Jurkat, Clone E6-1 (cell line): ENCODE measurements around the gene CAMK1D.
"Not testable (repeated sequence)": the region's sequence is repeated elsewhere in the genome, so short reads cannot be mapped to it uniquely, and the experiment has no call there.

Source experiments
- DNase-seq: peaks from one replicate; pipeline ENCODE4 v3.0.0-alpha.2; 2011; ENCODE audit warnings: low read depth, low spot score
- H3K4me3 ChIP-seq: 2 replicates; pipeline ENCODE4 v1.5.1; 2011; ENCODE audit warnings: mild to moderate bottlenecking, low read length, control low read depth, moderate library complexity

CAMK1D gene

GRCh38 chr10:12709000-12709401 lies 359.7 kb downstream of the CAMK1D start:
- no peak overlapping the region for H3K4me3 ChIP-seq
- DNase-seq = no peak

DNA sequence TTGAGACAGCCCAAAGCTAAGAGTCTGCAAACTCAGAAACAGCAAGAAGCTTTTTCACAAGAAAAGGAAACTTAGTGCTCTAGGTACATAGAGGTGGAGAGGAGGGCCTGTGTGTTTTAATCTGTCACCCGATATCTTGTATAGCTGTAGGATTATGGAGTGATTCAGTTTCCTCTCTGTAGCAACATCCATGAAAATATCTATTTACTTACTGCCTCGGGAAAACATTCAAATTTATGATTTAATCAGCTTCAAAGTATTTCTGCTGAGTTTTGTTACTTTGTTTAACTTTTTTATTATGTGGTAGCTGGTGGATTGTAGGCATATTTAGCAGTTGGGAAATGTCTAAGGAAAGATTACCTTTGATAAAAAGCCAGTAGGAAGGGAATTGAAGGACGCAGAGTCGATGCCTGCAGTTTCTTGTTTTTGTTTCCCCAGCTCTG lies 360.2 kb downstream of the CAMK1D start:
- no peak for DNase-seq
- H3K4me3 ChIP-seq = no peak overlapping the region

DNA sequence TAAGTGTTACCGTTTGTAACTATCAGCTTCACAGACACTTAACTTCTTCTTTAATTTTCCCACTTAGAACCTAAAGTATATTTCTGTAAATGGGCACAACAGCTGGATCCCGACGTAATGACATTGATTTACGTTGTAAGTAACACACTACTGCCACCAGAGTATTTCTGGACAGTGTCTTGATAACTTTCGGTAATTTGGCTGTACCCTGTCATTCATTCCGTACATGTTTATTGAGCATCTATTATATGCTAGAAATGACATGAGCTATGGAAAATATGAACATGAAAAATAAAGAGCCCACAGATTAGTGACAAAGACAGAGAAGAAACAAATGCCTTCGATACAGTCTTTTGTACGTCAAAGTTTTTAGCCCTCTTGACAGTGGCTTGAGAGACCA lies 360.8 kb downstream of the CAMK1D start:
- DNase-seq = no peak
- no peak overlapping the region for H3K4me3 ChIP-seq

DNA sequence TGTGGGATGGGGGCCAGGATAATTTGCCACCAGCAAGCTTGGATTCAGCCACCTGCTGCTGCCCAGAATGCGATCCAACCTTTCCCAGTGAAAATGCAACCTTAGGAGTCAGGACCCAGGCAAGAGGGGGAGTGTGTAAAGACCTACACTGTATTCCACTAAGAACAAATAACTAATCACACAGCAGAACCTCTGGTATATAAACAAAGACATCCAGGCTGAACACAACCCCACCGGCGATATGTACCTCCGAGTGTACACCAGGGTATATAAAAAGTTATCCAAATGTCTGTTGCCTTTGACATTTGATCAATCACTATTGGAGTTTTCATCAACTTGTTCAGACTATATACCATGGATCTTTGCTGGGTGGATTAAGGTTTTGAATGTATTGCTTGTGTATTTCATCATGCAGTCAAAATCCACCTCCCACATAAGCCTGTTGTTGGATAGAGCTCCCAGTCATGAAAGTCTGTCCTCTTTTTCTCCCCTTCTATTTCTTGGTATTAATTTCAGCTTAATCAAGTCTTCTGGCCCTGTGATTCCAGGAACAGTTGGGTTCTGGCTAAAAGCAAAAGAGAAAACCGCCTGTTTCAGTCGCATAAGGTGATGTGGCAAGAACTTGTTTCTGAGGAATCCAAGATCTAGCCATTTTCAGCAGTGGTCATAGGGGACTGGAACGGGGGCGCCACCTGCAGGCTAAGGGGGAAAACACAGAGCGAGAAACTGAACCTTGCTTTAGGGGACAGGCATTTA lies 361.4 kb downstream of the CAMK1D start:
- DNase-seq = peak; percentile 66
- H3K4me3 ChIP-seq = no peak overlapping the region

GRCh38 chr10:12711350-12711708 lies 362.0 kb downstream of the CAMK1D start:
- DNase-seq = no peak

GRCh38 chr10:12712293-12712983 lies 363.1 kb downstream of the CAMK1D start:
- no peak for DNase-seq
- no peak overlapping the region for H3K4me3 ChIP-seq

More at GRCh38 chr10:12711350-12711708, 362.0 kb downstream of the CAMK1D start:
- no peak overlapping the region for H3K4me3 ChIP-seq

DNA sequence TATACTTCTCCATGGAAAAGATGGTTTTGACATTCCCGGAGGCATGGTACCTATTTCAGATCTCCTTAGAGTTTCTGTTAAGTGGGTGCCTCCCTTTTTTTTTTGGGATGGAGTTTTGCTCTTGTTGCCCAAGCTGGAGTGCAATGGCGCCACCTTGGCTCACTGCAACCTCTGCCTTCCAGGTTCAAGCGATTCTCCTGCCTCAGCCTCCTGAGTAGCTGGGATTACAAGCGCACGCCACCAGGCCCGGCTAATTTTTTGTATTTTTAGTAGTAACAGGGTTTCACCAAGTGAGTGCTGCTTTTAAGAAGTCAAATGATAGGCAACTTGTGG lies 363.6 kb downstream of the CAMK1D start:
- not testable (repeated sequence) for DNase-seq, H3K4me3 ChIP-seq

- DNase-seq = no peak
- H3K4me3 ChIP-seq = no peak overlapping the region
These were observed 366.7 kb downstream of the CAMK1D start for GRCh38 chr10:12716042-12716441.

GRCh38 chr10:12717981-12718707 lies 368.8 kb downstream of the CAMK1D start:
- DNase-seq = no peak
- H3K4me3 ChIP-seq = no peak overlapping the region

GRCh38 chr10:12719365-12719764 lies 370.0 kb downstream of the CAMK1D start:
- DNase-seq = no peak
- no peak overlapping the region for H3K4me3 ChIP-seq

GRCh38 chr10:12720217-12720981 lies 371.1 kb downstream of the CAMK1D start:
- no peak overlapping the region for H3K4me3 ChIP-seq
- DNase-seq = peak; percentile 32

GRCh38 chr10:12721334-12721733 lies 372.0 kb downstream of the CAMK1D start:
- DNase-seq = no peak
- no peak overlapping the region for H3K4me3 ChIP-seq

DNA sequence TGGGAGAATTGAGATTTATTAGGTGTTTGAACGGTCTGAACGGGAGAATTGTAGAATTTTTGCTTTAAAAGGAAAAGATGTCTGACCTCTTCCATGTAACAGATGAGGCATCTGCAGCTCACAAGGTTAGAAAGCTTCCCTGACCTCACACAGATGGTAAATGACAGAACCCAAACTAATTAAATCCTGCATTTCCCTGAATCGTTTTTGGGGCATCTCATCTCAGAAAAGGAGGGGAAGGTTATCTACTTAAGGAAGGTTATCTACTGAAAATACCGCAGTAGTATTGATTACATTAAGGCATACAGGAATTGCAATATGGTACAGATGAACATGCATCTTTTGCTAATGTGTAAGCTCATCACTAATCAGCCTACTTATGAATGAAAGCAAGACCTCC lies 373.9 kb downstream of the CAMK1D start:
- DNase-seq = no peak
- H3K4me3 ChIP-seq = no peak overlapping the region

DNA sequence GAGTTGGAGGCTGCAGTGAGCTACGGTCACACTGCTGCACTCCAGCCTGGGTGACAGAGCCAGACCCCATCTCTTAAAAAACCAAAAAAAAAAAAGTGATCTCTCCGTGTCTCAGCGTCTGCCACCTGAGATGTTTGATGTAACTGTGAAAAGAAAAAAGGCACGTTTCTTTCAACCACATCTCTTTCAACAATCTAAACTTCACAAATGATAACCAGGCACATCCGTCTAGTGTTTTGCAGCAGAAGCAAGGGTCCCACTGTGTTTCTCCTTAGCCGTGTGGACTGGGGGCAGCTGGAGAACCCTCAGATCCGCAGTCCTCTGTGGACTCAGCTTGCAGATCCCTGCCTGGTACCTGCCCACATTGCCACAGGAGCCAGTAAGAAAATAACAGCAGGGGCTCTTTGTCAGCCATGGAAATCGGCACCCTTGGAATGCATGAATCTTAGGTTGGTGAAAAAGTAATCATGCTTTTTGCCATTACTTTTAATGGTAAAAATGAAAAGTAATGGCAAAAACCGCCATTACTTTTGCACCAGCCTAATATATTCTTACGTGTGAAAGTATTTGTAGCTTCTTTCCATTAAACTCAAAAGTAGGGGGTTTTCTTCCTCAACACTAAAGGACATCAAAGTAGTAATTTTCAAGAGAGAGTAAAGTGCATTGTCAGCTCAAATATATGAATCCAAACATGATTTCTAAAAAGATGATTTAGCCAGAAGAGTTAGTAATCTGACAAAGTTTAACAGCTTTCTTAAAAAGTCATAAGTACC lies 375.6 kb downstream of the CAMK1D start:
- no peak overlapping the region for H3K4me3 ChIP-seq

DNA sequence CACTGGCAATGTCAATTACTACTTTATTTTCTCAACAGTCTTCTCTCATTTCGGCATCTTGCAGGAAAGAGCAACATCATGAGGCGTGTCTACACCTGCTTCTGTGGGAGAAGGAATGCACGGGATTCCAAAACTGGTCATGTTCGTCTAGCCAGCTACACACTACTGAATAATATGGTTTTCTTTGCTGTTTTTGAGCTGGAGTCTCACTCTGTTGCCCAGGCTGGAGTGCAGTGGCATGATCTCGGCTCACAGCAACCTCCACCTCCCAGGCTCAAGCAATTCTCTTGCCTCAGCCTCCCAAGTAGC lies 376.2 kb downstream of the CAMK1D start:
- not testable (repeated sequence) for H3K4me3 ChIP-seq, DNase-seq

More for the DNA sequence above, 375.6 kb downstream of the CAMK1D start:
- DNase-seq = peak; percentile 58

- H3K4me3 ChIP-seq = no peak overlapping the region
- peak; percentile 25 for DNase-seq
These were observed 377.9 kb downstream of the CAMK1D start for GRCh38 chr10:12726971-12727831.

DNA sequence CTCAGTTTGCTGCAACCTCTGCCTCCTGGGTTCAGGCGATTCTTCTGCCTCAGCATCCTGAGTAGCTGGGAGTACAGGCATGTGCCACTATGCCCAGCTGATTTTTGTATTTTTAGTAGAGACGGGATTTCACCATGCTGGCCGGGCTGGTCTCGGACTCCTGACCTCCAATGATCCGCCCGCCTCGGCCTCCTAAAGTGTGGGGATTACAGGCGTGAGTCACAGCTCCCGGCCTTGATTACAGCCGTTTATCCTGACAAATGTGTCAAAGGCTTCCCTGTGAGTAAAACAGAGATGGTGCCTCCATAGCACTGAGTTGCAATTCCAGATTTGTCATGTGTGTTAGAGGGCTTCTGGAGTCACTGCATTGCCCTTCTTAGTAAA lies 378.5 kb downstream of the CAMK1D start:
- no peak for DNase-seq

DNA sequence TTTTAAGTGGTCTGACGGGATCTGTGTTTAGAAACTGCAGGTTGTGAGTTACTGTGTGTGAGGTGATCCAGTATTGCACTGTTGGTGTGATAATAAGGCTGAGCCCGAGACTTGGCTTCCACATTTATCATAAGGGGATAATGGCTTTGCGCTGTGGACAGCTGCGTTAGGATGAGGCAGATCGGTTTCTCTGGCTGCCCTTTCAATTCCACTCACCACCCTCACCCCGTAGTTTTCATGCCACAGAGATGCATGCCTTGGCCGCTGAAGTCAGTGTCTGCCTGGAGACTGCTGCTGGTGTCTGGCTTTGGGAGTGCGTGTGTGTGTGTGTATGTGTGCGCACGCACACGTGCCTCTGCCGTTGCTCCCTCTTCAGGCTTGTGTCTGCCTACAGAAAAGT lies 379.1 kb downstream of the CAMK1D start:
- no peak for DNase-seq
- no peak overlapping the region for H3K4me3 ChIP-seq

More for the DNA sequence above, 378.5 kb downstream of the CAMK1D start:
- no peak overlapping the region for H3K4me3 ChIP-seq
